Fibroblast of pulmonary artery (primary cell): Measurements from ENCODE around the gene PFKFB1.

Experiments
- DNase-seq: peaks from one replicate; pipeline ENCODE4 v3.0.0-alpha.2; 2010; ENCODE audit warnings: low read depth
- H3K4me3 ChIP-seq: replicated peaks from 2 replicates; pipeline ENCODE4 v1.5.1; 2011; ENCODE audit warnings: low read depth, mild to moderate bottlenecking, control low read depth, low read length, moderate library complexity
- CTCF ChIP-seq: IDR thresholded peaks from 2 replicates; pipeline ENCODE4 v1.5.1; 2011; ENCODE audit warnings: mild to moderate bottlenecking, control low read depth, low read length, inconsistent platforms; ENCODE audit errors: missing control alignments

The PFKFB1 gene

DNA sequence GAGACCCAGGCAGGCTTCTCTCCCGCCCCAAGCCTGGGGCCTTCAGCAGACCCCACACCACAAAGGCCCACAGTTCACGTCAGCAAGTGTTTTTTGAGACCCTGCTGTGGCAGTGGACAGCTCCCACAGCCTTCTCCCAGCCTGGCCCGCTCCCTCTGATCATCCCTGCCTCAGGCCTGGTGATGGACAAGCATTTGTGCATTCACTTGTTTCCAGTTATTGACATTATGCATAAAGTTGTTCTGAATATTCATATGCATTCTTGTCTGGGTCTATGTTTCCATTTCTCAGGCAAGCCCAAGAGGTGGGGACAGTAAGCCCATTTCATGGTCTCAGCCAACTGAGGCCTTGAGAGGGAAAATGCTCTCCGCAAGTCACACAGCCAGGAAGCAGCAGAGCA is 58.7 kb downstream of the PFKFB1 start:
- no peak for TF ChIP-seq CTCF
- DNase-seq: no peak
- H3K4me3 ChIP-seq: no peak overlapping the region

- no peak overlapping the region for H3K4me3 ChIP-seq
- DNase-seq: no peak
- TF ChIP-seq CTCF: no peak
Measured at GRCh38 chrX:54934890-54935289, 59.1 kb downstream of the PFKFB1 start.

DNA sequence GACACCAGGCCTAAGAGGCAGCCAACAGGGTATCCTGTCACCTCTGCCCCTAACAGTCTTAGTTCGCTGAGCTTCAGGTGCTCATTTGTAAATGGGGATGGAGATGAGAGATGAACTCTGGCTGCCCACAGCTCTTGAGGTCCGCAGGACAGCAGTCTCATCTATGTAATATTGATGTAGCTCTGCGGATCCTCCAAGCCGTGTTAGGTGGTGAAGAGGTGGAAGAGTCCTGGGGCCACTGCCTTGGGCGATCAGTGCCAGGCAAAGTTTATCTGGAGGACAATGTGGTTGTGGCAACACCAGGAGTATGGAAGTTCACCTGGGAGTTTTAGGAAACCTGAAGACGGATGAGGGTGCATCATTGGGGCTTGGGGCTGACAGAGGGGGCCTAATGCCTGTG is 59.9 kb downstream of the PFKFB1 start:
- TF ChIP-seq CTCF: no peak
- DNase-seq: no peak
- H3K4me3 ChIP-seq: no peak overlapping the region

GRCh38 chrX:54933150-54933826 is 60.7 kb downstream of the PFKFB1 start:
- no peak for DNase-seq
- TF ChIP-seq CTCF: no peak
- H3K4me3 ChIP-seq: no peak overlapping the region

DNA sequence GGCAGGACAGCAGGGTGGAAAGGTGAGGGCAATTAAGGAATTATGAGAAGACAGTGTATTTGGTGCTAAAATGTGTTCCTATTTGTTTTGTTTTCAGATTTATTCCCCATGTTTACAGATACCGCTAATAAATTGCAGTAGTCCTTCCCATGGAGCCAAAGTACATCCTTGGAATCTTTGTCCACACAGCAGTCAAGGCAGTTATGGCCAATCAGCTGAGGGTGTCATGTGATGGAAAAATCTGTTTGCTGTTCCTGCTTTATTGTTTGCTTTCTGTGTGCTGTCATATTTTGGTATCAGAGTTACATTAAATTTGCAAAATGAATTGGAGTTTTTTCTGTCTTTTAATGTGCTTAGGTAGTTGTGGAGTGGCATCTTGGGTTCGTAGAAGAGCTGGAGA is 62.9 kb downstream of the PFKFB1 start:
- no peak overlapping the region for H3K4me3 ChIP-seq
- no peak for DNase-seq
- TF ChIP-seq CTCF: no peak

DNA sequence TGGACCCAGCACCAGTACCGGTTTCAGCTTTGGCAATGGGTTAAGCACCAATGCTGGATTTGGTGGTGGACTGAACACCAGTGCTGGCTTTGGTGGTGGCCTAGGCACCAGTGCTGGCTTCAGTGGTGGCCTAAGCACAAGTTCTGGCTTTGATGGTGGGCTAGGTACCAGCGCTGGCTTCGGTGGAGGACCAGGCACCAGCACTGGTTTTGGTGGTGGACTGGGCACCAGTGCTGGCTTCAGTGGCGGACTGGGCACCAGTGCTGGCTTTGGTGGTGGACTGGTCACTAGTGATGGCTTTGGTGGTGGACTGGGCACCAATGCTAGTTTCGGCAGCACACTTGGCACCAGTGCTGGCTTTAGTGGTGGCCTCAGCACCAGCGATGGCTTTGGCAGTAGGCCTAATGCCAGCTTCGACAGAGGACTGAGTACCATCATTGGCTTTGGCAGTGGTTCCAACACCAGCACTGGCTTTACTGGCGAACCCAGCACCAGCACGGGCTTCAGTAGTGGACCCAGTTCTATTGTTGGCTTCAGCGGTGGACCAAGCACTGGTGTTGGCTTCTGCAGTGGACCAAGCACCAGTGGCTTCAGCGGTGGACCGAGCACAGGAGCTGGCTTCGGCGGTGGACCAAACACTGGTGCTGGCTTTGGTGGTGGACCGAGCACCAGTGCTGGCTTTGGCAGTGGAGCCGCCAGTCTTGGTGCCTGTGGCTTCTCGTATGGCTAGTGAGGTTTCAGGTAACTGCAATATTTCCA is 63.5 kb downstream of the PFKFB1 start:
- no peak for TF ChIP-seq CTCF
- no peak overlapping the region for H3K4me3 ChIP-seq
- no peak for DNase-seq
